Ovary (tissue), 9 donors: ENCODE measurements around the gene SNORC. TPM values are rescaled to one million over a fixed set of nuclear protein-coding genes. Genes with fewer than 3 reads are reported as not detected.

Experiments used
- DNase-seq, 5 donors: peaks; one replicate each; pipeline ENCODE4 v3.0.0-alpha.2; 2019 to 2020
- H3K27ac ChIP-seq, 2 donors: fragments of 200-600 bp; one replicate each; pipeline versions ENCODE4 v1.5.1 to v1.8.0; 2019 to 2022
- H3K27me3 ChIP-seq: fragments of 200-600 bp; one replicate; pipeline ENCODE4 v1.8.0; 2022
- H3K36me3 ChIP-seq: fragments of 200-600 bp; sonication (generic); one replicate; pipeline ENCODE4 v1.5.1; 2019
- H3K4me1 ChIP-seq: one replicate; pipeline ENCODE4 v1.8.1; 2013; ENCODE audit warnings: mild to moderate bottlenecking, moderate library complexity; ENCODE audit not compliant: insufficient read depth
- H3K4me3 ChIP-seq: fragments of 200-600 bp; sonication (generic); one replicate; pipeline ENCODE4 v1.5.1; 2017
- H3K9me3 ChIP-seq, 2 donors: fragments of 200-600 bp in 1 of 2; sonication (generic) in 1 of 2; one replicate each; pipeline versions ENCODE4 v1.5.1 to v1.8.1; 2013 to 2019; ENCODE audit warnings: mild to moderate bottlenecking in 1 of 2, moderate library complexity in 1 of 2
- CTCF ChIP-seq, 3 donors: fragments of 450-650 bp in 2 of 3; fragments of 200-600 bp in 1 of 3; IDR thresholded peaks; one replicate each; pipeline versions ENCODE4 v1.5.1 to v1.8.0; 2016 to 2022; ENCODE audit warnings: antibody characterized with exemption in 3 of 3, mild to moderate bottlenecking in 1 of 3
- EP300 ChIP-seq: sonication (generic); formaldehyde crosslinking; IDR thresholded peaks from one replicate; pipeline ENCODE4 v1.6.1; 2017; ENCODE audit warnings: antibody characterized with exemption
- POLR2A ChIP-seq: fragments of 450-650 bp; IDR thresholded peaks from one replicate; pipeline ENCODE4 v1.6.1; 2017; ENCODE audit warnings: antibody characterized with exemption, mild to moderate bottlenecking, moderate library complexity
- WGBS, 3 donors: extraction: QIAGEN DNeasy Blood & Tissue Kit in 1 of 3; methylation state at CpG; one replicate each; pipeline versions ENCODE4 v1.1.5 to v1.1.7; 2013 to 2017; 5-methylcytosine and 5-hydroxymethylcytosine counted together
- intact Hi-C, 4 donors: fragments of 100-400 bp; cut with DNase I; formaldehyde crosslinking; loops; one replicate each; pipeline versions ENCODE4 v1.11.0 to v1.15.1; 2022 to 2023
- polyA plus RNA-seq, 2 donors: library from polyadenylated mRNA; stranded (reverse); fragments of 200-250 nt in 1 of 2; fragments of 350-450 nt in 1 of 2; fragmentation: Illumina TruSeq in 1 of 2; extraction: RNeasy Lipid Tissue Mini Kit (QIAGEN cat#74804) in 1 of 2; gene quantifications; one replicate each; pipeline ENCODE4 v1.2.3, GENCODE V29; 2013 to 2014
- total RNA-seq, 7 donors: library from RNA; depleted of rRNA in 2 of 7; stranded (reverse); fragments of >200 nt in 2 of 7; fragmentation: NEBNext Ultra II Directional in 3 of 7; extraction: Animal tissue kit (Norgen Biotek cat#: 25700) in 3 of 7; gene quantifications; one replicate each; pipeline versions ENCODE4 v1.1.0 to v1.2.4, GENCODE V29; 2016 to 2023
- donor health status: DM: no; HTN: no; CAD: no; lungs with moderate emphysema.
- donor health status: DM: no; HTN: no; CAD: no.
- donor health status: Bipolar disorder and iron deficiency.
- donor health status: DM: yes; HTN: yes; CAD: no.
- donor health status: DM: no; HTN: no; CAD: no.
- donor health status: DM: yes; HTN: yes; CAD: no.

The SNORC gene
- total and polyA plus RNA-seq, 9 donors, result 0.10 to 2.9 (median 1.1) TPM

DNA sequence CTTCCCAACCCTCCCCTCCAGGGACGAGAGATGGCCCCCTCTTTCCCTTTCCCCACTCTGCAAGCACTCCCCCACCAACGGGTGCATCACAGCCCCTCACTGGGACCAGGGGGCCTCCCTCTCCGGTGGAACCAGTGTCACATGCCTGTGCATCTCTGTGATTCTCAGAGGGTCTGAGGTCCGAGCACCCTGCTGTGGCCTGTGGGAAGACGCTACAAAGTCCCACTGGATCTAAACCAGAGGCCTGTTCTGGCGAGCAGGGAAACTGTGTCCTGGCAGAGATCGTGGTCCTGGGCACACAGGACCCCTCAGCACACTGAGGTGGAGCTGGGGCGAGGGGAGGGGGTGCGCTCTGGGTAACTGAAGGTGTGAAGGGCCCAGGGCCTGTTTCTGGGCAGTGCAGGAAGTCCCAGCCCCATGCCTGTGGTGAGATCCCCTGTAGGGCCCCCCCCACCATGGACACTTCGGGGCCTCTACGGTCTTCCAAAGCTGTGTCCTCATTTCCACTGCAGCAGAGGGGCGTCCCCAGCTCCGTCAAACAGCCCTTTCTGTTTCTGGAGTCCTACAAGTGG lies 8.0 kb downstream of the SNORC start:
- Histone ChIP-seq H3K4me1 (peaks cover 4% of the 10 kb centered on the region), H3K27ac (no peak overlapping the region), H3K36me3 (no peaks in the 10 kb centered on the region), H3K9me3 (no peaks in the 10 kb centered on the region), H3K27me3 (no peaks in the 10 kb centered on the region), H3K4me3 (no peak overlapping the region)
- WGBS, 3 donors, result 89 to 95% (median 92%) methylated on average over 13 of the region's 13 CpGs
- DNase-seq, result peak in 1 of 5 donors; percentile 9
- TF ChIP-seq CTCF (IDR thresholded peaks at IDR 0.05) (no peak), POLR2A (no peak), EP300 (no peak)
- intact Hi-C loops, result no loop called here

DNA sequence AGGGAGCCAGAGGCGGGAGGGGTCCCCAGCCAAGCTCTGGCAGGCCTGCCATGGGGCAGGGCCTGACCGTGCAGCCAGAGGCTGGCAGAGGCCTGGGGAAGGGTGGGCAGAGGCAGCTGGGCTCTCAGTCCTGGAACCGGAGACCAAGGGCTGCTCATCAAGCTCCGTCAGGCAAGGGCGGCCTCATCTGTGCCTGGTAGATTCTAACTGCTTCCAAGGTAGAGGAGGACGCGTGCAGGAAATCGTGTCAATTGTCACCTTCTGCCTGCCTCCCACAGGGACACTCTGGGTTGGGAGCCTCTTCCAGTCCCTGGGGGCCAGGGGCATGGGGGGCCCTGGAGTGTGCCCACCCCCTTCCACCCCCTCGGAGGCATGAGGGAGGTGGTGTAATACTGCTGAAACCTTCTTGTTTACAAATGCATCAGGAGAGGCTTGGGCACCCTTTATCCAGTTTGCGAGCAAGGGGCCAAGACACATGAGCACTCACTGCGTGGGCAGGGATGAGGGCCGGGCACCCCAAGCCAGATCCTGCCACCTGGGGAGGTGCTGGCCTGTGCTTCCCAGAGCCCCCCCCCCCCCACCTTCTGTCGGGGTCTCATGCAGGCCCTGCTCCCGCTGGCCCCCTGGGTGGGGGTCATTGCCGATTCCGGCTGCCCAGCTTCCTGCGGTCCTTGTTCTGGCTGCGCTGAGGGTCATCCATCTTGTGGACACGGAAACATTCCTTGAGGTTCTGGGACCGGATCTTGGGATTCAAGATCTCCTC lies 9.0 kb downstream of the SNORC start:
- Histone ChIP-seq H3K27ac (no peak overlapping the region), H3K4me3 (no peak overlapping the region), H3K9me3 (no peaks in the 10 kb centered on the region), H3K36me3 (no peaks in the 10 kb centered on the region), H3K4me1 (peaks cover 4% of the 10 kb centered on the region), H3K27me3 (no peaks in the 10 kb centered on the region)
- DNase-seq, result peak in 1 of 5 donors; percentile 19
- intact Hi-C loops, result no loop called here
- TF ChIP-seq CTCF (IDR thresholded peaks at IDR 0.05), result no peak
- no peak for TF ChIP-seq POLR2A
- TF ChIP-seq EP300, result no peak
- 82 to 94% (median 88%) methylated on average over 18 to 20 of the region's 20 CpGs for WGBS, 3 donors

DNA sequence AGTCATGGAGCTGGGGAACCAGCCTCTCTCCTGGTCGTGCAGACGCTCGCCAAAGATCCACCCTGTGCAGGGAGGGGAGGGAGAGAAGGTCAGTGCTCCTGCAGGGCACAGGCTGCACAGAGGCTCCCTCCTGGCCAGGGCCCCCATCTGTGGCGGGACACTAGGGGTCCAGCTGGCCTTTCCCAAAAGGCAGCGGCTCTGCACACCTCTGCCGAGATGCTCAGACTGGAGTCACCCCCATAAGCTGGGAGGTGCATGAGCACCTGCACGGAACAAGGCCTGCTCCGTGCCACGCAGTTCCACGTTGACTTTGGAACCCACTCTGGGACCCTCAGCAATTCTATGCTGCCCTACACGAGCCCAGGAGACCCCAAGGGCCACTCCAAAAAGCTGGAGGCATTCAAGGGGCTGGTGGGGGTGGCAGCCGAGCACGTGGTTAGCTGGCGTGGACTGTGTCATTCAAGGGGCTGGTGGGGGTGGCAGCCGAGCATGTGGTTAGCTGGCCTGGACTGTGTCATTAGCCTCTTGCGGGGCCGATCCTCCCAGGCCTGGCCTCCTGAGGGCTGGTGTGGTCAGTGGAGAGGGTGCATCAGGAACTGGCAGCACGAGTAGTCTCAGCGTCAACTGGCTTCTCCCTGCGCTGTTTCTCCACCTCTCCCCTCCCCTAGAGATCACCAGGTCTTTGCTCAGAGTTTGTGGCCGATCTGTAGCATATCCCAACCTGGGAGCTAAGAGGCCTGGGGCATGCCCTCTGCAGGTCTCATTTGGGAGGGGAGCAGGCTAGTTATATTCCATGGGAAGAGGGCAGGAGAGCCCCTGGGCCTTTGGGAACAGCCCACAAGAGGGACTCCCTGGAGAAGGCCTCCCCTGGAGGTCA lies 9.8 kb downstream of the SNORC start:
- TF ChIP-seq EP300 (no peak), CTCF (IDR thresholded peaks at IDR 0.05) (no peak), POLR2A (no peak)
- Histone ChIP-seq H3K27me3 (no peaks in the 10 kb centered on the region), H3K27ac (no peak overlapping the region), H3K4me3 (no peak overlapping the region), H3K4me1 (peaks cover 4% of the 10 kb centered on the region), H3K36me3 (no peaks in the 10 kb centered on the region), H3K9me3 (no peaks in the 10 kb centered on the region)
- intact Hi-C loops, result no loop called here
- DNase-seq, result peak in 1 of 5 donors; percentile 19
- 86 to 88% (median 87%) methylated on average over 20 to 21 of the region's 21 CpGs for WGBS, 3 donors

GRCh38 chr2:232880764-232881351 lies 10.8 kb downstream of the SNORC start:
- WGBS, 3 donors, result 73 to 77% (median 75%) methylated on average over 17 of the region's 17 CpGs
- no peaks in the 10 kb centered on the region for H3K36me3 ChIP-seq
- peaks cover under 1% of the 10 kb centered on the region for H3K4me1 ChIP-seq
- no peak for TF ChIP-seq EP300
- no peak for TF ChIP-seq POLR2A
- no peak for TF ChIP-seq CTCF (IDR thresholded peaks at IDR 0.05)
- H3K27me3 ChIP-seq, result no peaks in the 10 kb centered on the region
- DNase-seq, result peak in 1 of 5 donors; percentile 20
- no peak overlapping the region for H3K27ac ChIP-seq
- no peak overlapping the region for H3K4me3 ChIP-seq
- intact Hi-C loops, result no loop called here
- no peaks in the 10 kb centered on the region for H3K9me3 ChIP-seq
